ENCODE data around the gene CCIN. TPM values are rescaled to one million over a fixed set of nuclear protein-coding genes. Genes with fewer than 3 reads are reported as not detected.

CCIN gene
- total RNA-seq, 1 donor from 2014 or later = not detected

GRCh38 chr9:36189976-36190375 lies 20.8 kb downstream of the CCIN start:
- Mint-ChIP-seq H3K36me3 (ENCODE audit: insufficient read depth) (peaks cover 5% of the 10 kb centered on the region), H3K27me3 (peaks cover 11% of the 10 kb centered on the region), H3K4me1 (ENCODE audit: low read depth) (peaks cover 37% of the 10 kb centered on the region), H3K4me3 (ENCODE audit: low read depth) (peak overlapping the region; percentile 86), H3K27ac (peak overlapping the region; percentile 97), H3K9me3 (ENCODE audit: low read depth) (no peaks in the 10 kb centered on the region)
- TF ChIP-seq CTCF (IDR thresholded peaks at IDR 0.05; ENCODE audit: unreplicated experiment) = no peak
- DNase-seq (ENCODE audit: low spot score, unreplicated experiment) = no peak

GRCh38 chr9:36190388-36191289 lies 21.5 kb downstream of the CCIN start, which contains the start of gene CLTA:
CLTA (plus strand) TSS chr9:36190921; CDS start chr9:36191057, 136 bp downstream.
- Mint-ChIP-seq H3K36me3 (ENCODE audit: insufficient read depth) (peaks cover 8% of the 10 kb centered on the region), H3K27ac (peak within 1 kb of the TSS; percentile 97), H3K4me3 (ENCODE audit: low read depth) (peak within 1 kb of the TSS; percentile 86), H3K4me1 (ENCODE audit: low read depth) (peaks cover 37% of the 10 kb centered on the region), H3K27me3 (peaks cover 11% of the 10 kb centered on the region), H3K9me3 (ENCODE audit: low read depth) (no peaks in the 10 kb centered on the region)
- TF ChIP-seq CTCF (IDR thresholded peaks at IDR 0.05; ENCODE audit: unreplicated experiment) = peak; percentile 45
- peak; percentile 96 for DNase-seq (ENCODE audit: low spot score, unreplicated experiment)

- no peak for DNase-seq (ENCODE audit: low spot score, unreplicated experiment)
- H3K36me3 Mint-ChIP-seq (ENCODE audit: insufficient read depth) = peaks cover 8% of the 10 kb centered on the region
- peak overlapping the region; percentile 86 for H3K4me3 Mint-ChIP-seq (ENCODE audit: low read depth)
- H3K27ac Mint-ChIP-seq = peak overlapping the region; percentile 79
- H3K9me3 Mint-ChIP-seq (ENCODE audit: low read depth) = no peaks in the 10 kb centered on the region
- TF ChIP-seq CTCF (IDR thresholded peaks at IDR 0.05; ENCODE audit: unreplicated experiment) = no peak
- peaks cover 11% of the 10 kb centered on the region for H3K27me3 Mint-ChIP-seq
- peaks cover 37% of the 10 kb centered on the region for H3K4me1 Mint-ChIP-seq (ENCODE audit: low read depth)
These were observed 22.1 kb downstream of the CCIN start for GRCh38 chr9:36191290-36191645.

- peak overlapping the region; percentile 79 for H3K27ac Mint-ChIP-seq
- H3K4me3 Mint-ChIP-seq (ENCODE audit: low read depth) = peak overlapping the region; percentile 86
- no peaks in the 10 kb centered on the region for H3K9me3 Mint-ChIP-seq (ENCODE audit: low read depth)
- H3K27me3 Mint-ChIP-seq = peaks cover 11% of the 10 kb centered on the region
- TF ChIP-seq CTCF (IDR thresholded peaks at IDR 0.05; ENCODE audit: unreplicated experiment) = no peak
- DNase-seq (ENCODE audit: low spot score, unreplicated experiment) = no peak
- peaks cover 37% of the 10 kb centered on the region for H3K4me1 Mint-ChIP-seq (ENCODE audit: low read depth)
- H3K36me3 Mint-ChIP-seq (ENCODE audit: insufficient read depth) = peaks cover 8% of the 10 kb centered on the region
These were observed 22.5 kb downstream of the CCIN start for GRCh38 chr9:36191686-36192085.

- DNase-seq (ENCODE audit: low spot score, unreplicated experiment) = no peak
- Mint-ChIP-seq H3K9me3 (ENCODE audit: low read depth) (no peaks in the 10 kb centered on the region), H3K27ac (peak overlapping the region; percentile 6), H3K4me3 (ENCODE audit: low read depth) (peak overlapping the region; percentile 86), H3K27me3 (peaks cover 11% of the 10 kb centered on the region), H3K4me1 (ENCODE audit: low read depth) (peaks cover 37% of the 10 kb centered on the region), H3K36me3 (ENCODE audit: insufficient read depth) (peaks cover 8% of the 10 kb centered on the region)
- no peak for TF ChIP-seq CTCF (IDR thresholded peaks at IDR 0.05; ENCODE audit: unreplicated experiment)
These were observed 23.0 kb downstream of the CCIN start for GRCh38 chr9:36192196-36192595.

Measured in progenitor cell of endocrine pancreas (in vitro differentiated cells).